NB4 (cell line): ENCODE measurements around the gene CD164L2.

ENCODE experiments used
- CTCF ChIP-seq: IDR thresholded peaks from one replicate; pipeline ENCODE4 v1.5.1; 2012; ENCODE audit warnings: low read depth, low read length
- MAX ChIP-seq: IDR thresholded peaks from 2 replicates; pipeline ENCODE4 v1.6.1; 2011; ENCODE audit warnings: low read depth, low read length
- POLR2A ChIP-seq: IDR thresholded peaks from 2 replicates; pipeline ENCODE4 v1.6.1; 2011; ENCODE audit warnings: mild to moderate bottlenecking; ENCODE audit not compliant: insufficient read length; ENCODE audit errors: extremely low read depth

- TF ChIP-seq CTCF (no peak), POLR2A (no peak), MAX (no peak)
Measured at GRCh38 chr1:27394925-27395324, 11.8 kb upstream of the CD164L2 start.
